ENCODE data around the gene NOVA2.
"Not testable (repeated sequence)": the region's sequence is repeated elsewhere in the genome, so short reads cannot be mapped to it uniquely, and the experiment has no call there.

Gene NOVA2

DNA sequence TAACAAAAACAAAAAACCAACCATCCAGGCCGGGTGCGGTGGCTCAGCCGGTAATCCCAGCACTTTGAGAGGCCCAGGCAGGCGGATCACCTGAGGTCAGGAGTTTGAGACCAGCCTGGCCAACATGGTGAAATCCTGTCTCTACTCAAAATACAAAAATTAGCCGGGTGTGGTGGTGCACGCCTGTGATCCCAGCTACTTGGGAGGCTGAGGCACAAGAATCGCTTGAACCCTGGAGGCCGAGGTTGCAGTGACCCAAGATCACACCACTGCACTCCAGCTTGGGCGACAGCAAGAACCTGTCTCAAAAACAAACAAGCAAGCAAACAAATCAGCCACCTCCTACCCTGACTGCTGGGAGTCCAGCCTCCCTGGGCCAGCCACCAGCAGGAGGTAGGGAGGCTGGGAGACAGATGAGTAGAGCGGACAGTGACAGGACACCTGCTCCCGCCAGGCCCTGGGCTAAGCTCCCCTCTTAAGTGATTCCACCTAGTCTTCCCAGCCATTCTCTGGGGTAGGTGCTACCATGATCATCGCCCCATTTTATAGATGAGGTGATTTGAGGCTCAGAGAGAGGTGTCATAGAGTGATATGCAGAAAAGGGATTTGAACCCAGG, 77.6 kb downstream of the NOVA2 start:
- DNase-seq (ENCODE audit: low read depth, low spot score), result not testable (repeated sequence)

- DNase-seq (ENCODE audit: low read depth, low spot score), result no peak
Measured at GRCh38 chr19:45895519-45895972, 78.1 kb downstream of the NOVA2 start.

GRCh38 chr19:45890877-45891276, 82.8 kb downstream of the NOVA2 start:
- no peak for DNase-seq (ENCODE audit: low read depth, low spot score)

- no peak for DNase-seq (ENCODE audit: low read depth, low spot score)
Measured at GRCh38 chr19:45889210-45889885, 84.3 kb downstream of the NOVA2 start.

- DNase-seq (ENCODE audit: low read depth, low spot score), result no peak
Measured at GRCh38 chr19:45887200-45887710, 86.4 kb downstream of the NOVA2 start.

- DNase-seq (ENCODE audit: low read depth, low spot score), result peak; percentile 78
Measured at GRCh38 chr19:45886427-45887199, 87.1 kb downstream of the NOVA2 start.

GRCh38 chr19:45885556-45886426, 87.9 kb downstream of the NOVA2 start, which contains the start of gene IRF2BP1:
TSS of gene IRF2BP1 (minus strand) at chr19:45886141. CDS start at chr19:45885774, 367 bp downstream.
- DNase-seq (ENCODE audit: low read depth, low spot score), result peak; percentile 66

- no peak for DNase-seq (ENCODE audit: low read depth, low spot score)
Measured at GRCh38 chr19:45884682-45885555, 88.7 kb downstream of the NOVA2 start.

DNA sequence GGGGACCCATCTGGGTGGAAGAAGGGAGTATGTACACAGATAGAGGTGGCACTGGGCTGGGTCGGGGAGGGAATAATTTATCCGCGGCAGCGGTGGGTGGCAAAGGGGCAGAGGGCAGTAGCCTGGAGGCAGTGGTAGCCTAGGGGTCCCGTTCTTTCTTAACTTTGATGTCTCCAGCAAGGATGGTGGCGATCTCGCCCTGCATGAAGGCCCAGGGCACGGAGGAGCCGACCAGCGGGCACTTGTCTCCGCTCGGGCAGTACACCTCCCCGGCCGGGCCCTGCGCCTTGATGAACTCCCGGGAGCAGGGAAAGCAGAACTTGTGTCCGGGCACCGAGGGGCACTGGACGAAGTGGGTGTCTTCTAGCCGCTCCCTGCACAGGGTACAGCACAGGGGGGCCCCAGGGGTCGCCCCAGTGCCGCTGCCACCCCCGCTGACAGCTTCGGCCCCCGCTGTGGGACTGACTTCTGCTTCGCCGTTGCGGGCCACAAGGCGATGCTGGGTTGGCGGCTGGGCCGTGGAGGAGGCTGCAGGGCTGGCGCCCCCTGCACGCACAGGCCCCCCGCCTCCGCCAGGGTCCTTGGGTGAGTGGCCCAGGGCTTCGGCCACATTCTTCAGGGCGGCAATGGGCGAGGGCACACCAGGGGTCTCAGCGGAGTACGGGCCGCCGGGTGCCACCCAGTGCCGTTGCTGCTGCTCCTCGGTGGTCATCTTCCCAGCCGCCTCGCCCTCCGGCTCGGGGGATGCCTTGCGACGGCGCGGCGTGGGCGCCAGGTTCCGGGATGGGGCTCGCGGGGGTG, 89.6 kb downstream of the NOVA2 start:
- no peak for DNase-seq (ENCODE audit: low read depth, low spot score)
